ENCODE measurements around the gene CXCL11.
"Not testable (repeated sequence)": the region's sequence is repeated elsewhere in the genome, so short reads cannot be mapped to it uniquely, and the experiment has no call there.

The CXCL11 gene

GRCh38 chr4:76058888-76059426 is 23.1 kb upstream of the CXCL11 start:
- no peak for TF ChIP-seq CTCF (IDR thresholded peaks at IDR 0.05; ENCODE audit: low read depth, low read length)
- DNase-seq (ENCODE audit: low read depth, low spot score), result no peak
- in situ Hi-C loops (cut with HindIII; ENCODE audit: low sequenced_read_pairs), result no loop called here
- H3K4me3 ChIP-seq (ENCODE audit: low read depth, low read length), result no peak overlapping the region

- no peak for TF ChIP-seq CTCF (IDR thresholded peaks at IDR 0.05; ENCODE audit: low read depth, low read length)
- H3K4me3 ChIP-seq (ENCODE audit: low read depth, low read length), result no peak overlapping the region
- in situ Hi-C loops (cut with HindIII; ENCODE audit: low sequenced_read_pairs), result no loop called here
- DNase-seq (ENCODE audit: low read depth, low spot score), result no peak
Measured at GRCh38 chr4:76058302-76058701, 22.4 kb upstream of the CXCL11 start.

GRCh38 chr4:76055421-76055820 is 19.6 kb upstream of the CXCL11 start:
- H3K4me3 ChIP-seq (ENCODE audit: low read depth, low read length), result no peak overlapping the region
- no peak for TF ChIP-seq CTCF (IDR thresholded peaks at IDR 0.05; ENCODE audit: low read depth, low read length)
- in situ Hi-C loops (cut with HindIII; ENCODE audit: low sequenced_read_pairs), result no loop called here
- DNase-seq (ENCODE audit: low read depth, low spot score), result no peak

- no peak overlapping the region for H3K4me3 ChIP-seq (ENCODE audit: low read depth, low read length)
- TF ChIP-seq CTCF (IDR thresholded peaks at IDR 0.05; ENCODE audit: low read depth, low read length), result no peak
- in situ Hi-C loops (cut with HindIII; ENCODE audit: low sequenced_read_pairs), result no loop called here
- no peak for DNase-seq (ENCODE audit: low read depth, low spot score)
Measured at GRCh38 chr4:76055016-76055415, 19.1 kb upstream of the CXCL11 start.

- TF ChIP-seq CTCF (IDR thresholded peaks at IDR 0.05; ENCODE audit: low read depth, low read length), result no peak
- no peak overlapping the region for H3K4me3 ChIP-seq (ENCODE audit: low read depth, low read length)
- no peak for DNase-seq (ENCODE audit: low read depth, low spot score)
- in situ Hi-C loops (cut with HindIII; ENCODE audit: low sequenced_read_pairs), result no loop called here
Measured at GRCh38 chr4:76053730-76054129, 17.9 kb upstream of the CXCL11 start.

GRCh38 chr4:76050560-76051050 is 14.7 kb upstream of the CXCL11 start:
- in situ Hi-C loops (cut with HindIII; ENCODE audit: low sequenced_read_pairs); H3K4me3 ChIP-seq (ENCODE audit: low read depth, low read length); DNase-seq (ENCODE audit: low read depth, low spot score): not testable (repeated sequence)

GRCh38 chr4:76049860-76050416 is 14.1 kb upstream of the CXCL11 start:
- DNase-seq (ENCODE audit: low read depth, low spot score); H3K4me3 ChIP-seq (ENCODE audit: low read depth, low read length); in situ Hi-C loops (cut with HindIII; ENCODE audit: low sequenced_read_pairs): not testable (repeated sequence)

- H3K4me3 ChIP-seq (ENCODE audit: low read depth, low read length); DNase-seq (ENCODE audit: low read depth, low spot score); in situ Hi-C loops (cut with HindIII; ENCODE audit: low sequenced_read_pairs): not testable (repeated sequence)
Measured at GRCh38 chr4:76044686-76045085, 8.8 kb upstream of the CXCL11 start.

- in situ Hi-C loops (cut with HindIII; ENCODE audit: low sequenced_read_pairs); H3K4me3 ChIP-seq (ENCODE audit: low read depth, low read length); DNase-seq (ENCODE audit: low read depth, low spot score): not testable (repeated sequence)
Measured at GRCh38 chr4:76043306-76043705, 7.4 kb upstream of the CXCL11 start.

- DNase-seq (ENCODE audit: low read depth, low spot score); in situ Hi-C loops (cut with HindIII; ENCODE audit: low sequenced_read_pairs); H3K4me3 ChIP-seq (ENCODE audit: low read depth, low read length): not testable (repeated sequence)
Measured at GRCh38 chr4:76042241-76042998, 6.5 kb upstream of the CXCL11 start.
